ELR (cell line): ENCODE data around the gene GAA.
A peak's percentile ranks its signal among the peaks of the same experiment; 100 is the strongest.

ENCODE experiments used
- DNase-seq: peaks from one replicate; pipeline ENCODE4 v3.0.0-alpha.2; 2015; ENCODE audit warnings: low read depth

The GAA gene

GRCh38 chr17:80101011-80101945 is at the start of gene GAA:
Gene GAA (plus strand): TSS chr17:80101581. CDS start chr17:80104587, 3,006 bp downstream.
- DNase-seq = peak; percentile 86

GRCh38 chr17:80051681-80052080 is 49.7 kb upstream of the GAA start:
- no peak for DNase-seq

- no peak for DNase-seq
Observed at GRCh38 chr17:80053102-80053501, 48.3 kb upstream of the GAA start.

- no peak for DNase-seq
Observed at GRCh38 chr17:80055597-80055996, 45.8 kb upstream of the GAA start.

GRCh38 chr17:80058311-80058955 is 42.9 kb upstream of the GAA start:
- DNase-seq = no peak

- no peak for DNase-seq
Observed at GRCh38 chr17:80060644-80061043, 40.7 kb upstream of the GAA start.

GRCh38 chr17:80061421-80061820 is 40.0 kb upstream of the GAA start:
- no peak for DNase-seq

GRCh38 chr17:80063830-80064585 is 37.4 kb upstream of the GAA start:
- DNase-seq = peak; percentile 72

GRCh38 chr17:80064696-80065095 is 36.7 kb upstream of the GAA start:
- DNase-seq = no peak

GRCh38 chr17:80065478-80066170 is 35.8 kb upstream of the GAA start:
- no peak for DNase-seq

- no peak for DNase-seq
Observed at GRCh38 chr17:80067393-80067986, 33.9 kb upstream of the GAA start.

GRCh38 chr17:80068301-80069222 is 32.8 kb upstream of the GAA start:
- DNase-seq = peak; percentile 65

- no peak for DNase-seq
Observed at GRCh38 chr17:80070375-80071115, 30.8 kb upstream of the GAA start.

GRCh38 chr17:80071116-80071841 is 30.1 kb upstream of the GAA start:
- DNase-seq = peak; percentile 15

- no peak for DNase-seq
Observed at GRCh38 chr17:80072410-80072809, 29.0 kb upstream of the GAA start.

- DNase-seq = no peak
Observed at GRCh38 chr17:80080081-80080480, 21.3 kb upstream of the GAA start.

- DNase-seq = no peak
Observed at GRCh38 chr17:80081596-80081995, 19.8 kb upstream of the GAA start.

- DNase-seq = peak; percentile 81
Observed at GRCh38 chr17:80082403-80083135, 18.8 kb upstream of the GAA start.
